ENCODE results near the gene KIF5A. TPM values are rescaled to one million over a fixed set of nuclear protein-coding genes. Genes with fewer than 3 reads are reported as not detected.
A peak's percentile ranks its signal among the peaks of the same experiment; 100 is the strongest.

Gene KIF5A
- total and polyA plus RNA-seq, 2 of the 13 experiments (the other 11 are each of a cell fraction or from before 2014, with no cell fraction given) = 1.6 to 11.9 TPM

- 0 out of 4 replicates have a peak, but pooled peaks have one; percentile 11 to 18 for TF ChIP-seq EP300 (IDR thresholded peaks at IDR 0.05; ENCODE audit: low read depth in 2 of 2, low read length in 2 of 2)
- no peak for TF ChIP-seq EP300 (CRISPR knock-in tag; IDR thresholded peaks at IDR 0.05; ENCODE audit: borderline replicate concordance)
- no peak for TF ChIP-seq BCL6 (CRISPR knock-in tag; IDR thresholded peaks at IDR 0.05)
- TF ChIP-seq ZNF207 (IDR thresholded peaks at IDR 0.05; ENCODE audit: borderline replicate concordance) = no peak
- no peak for TF ChIP-seq TRAFD1 (CRISPR knock-in tag; IDR thresholded peaks at IDR 0.05; ENCODE audit: borderline replicate concordance)
- TF ChIP-seq SMAD1 (CRISPR knock-in tag; IDR thresholded peaks at IDR 0.05; ENCODE audit: borderline replicate concordance, low read depth) = no peak
- no peak for TF ChIP-seq ZKSCAN8 (CRISPR knock-in tag; IDR thresholded peaks at IDR 0.05; ENCODE audit: borderline replicate concordance)
- no peak for TF ChIP-seq RAD21 (CRISPR knock-in tag; IDR thresholded peaks at IDR 0.05)
- no peak for TF ChIP-seq ZNF556 (CRISPR knock-in tag; IDR thresholded peaks at IDR 0.05; ENCODE audit: borderline replicate concordance)
- TF ChIP-seq ZBTB8A (CRISPR knock-in tag; IDR thresholded peaks at IDR 0.05; ENCODE audit: borderline replicate concordance, low read depth) = 0 out of 2 replicates have a peak, but pooled peaks have one; percentile 19
- TF ChIP-seq FOXK1 (CRISPR knock-in tag; IDR thresholded peaks at IDR 0.05; ENCODE audit: borderline replicate concordance, low read depth) = no peak
- TF ChIP-seq PRMT3 (CRISPR knock-in tag; IDR thresholded peaks at IDR 0.05; ENCODE audit: borderline replicate concordance, low read depth) = no peak
- TF ChIP-seq ZNF512B (CRISPR knock-in tag; IDR thresholded peaks at IDR 0.05; ENCODE audit: borderline replicate concordance) = no peak
- no peak for TF ChIP-seq SIX1 (CRISPR knock-in tag; IDR thresholded peaks at IDR 0.05; ENCODE audit: borderline replicate concordance)
- TF ChIP-seq ATF7-NPFF (CRISPR knock-in tag; IDR thresholded peaks at IDR 0.05; ENCODE audit: low read depth) = peak; percentile 72
- no peak for TF ChIP-seq ZNF34 (CRISPR knock-in tag; IDR thresholded peaks at IDR 0.05; ENCODE audit: borderline replicate concordance)
- 0 out of 2 replicates have a peak, but pooled peaks have one; percentile 51 for TF ChIP-seq PCBP1 (IDR thresholded peaks at IDR 0.05; ENCODE audit: borderline replicate concordance, low read depth, low read length)
Measured at GRCh38 chr12:57590864-57591781, 41.3 kb downstream of the KIF5A start, which contains the start of gene PIP4K2C (continued).
